GM21825 (cell line): Measurements from ENCODE around the gene HPX.

Experiments used
- ATAC-seq: cut with Tn5 transposase; IDR thresholded peaks from one replicate; pipeline ENCODE4 v1.9.1; 2021; ENCODE audit warnings: mild to moderate bottlenecking, moderate library complexity; ENCODE audit not compliant: unreplicated experiment

The HPX gene

GRCh38 chr11:6440906-6441358 is at the start of gene HPX:
TSS of gene HPX (minus strand) at chr11:6440987. CDS start at chr11:6440963, 24 bp downstream.
- no peak for ATAC-seq

- no peak for ATAC-seq
Measured at GRCh38 chr11:6489306-6489705, 48.5 kb upstream of the HPX start.

- ATAC-seq, result no peak
Measured at GRCh38 chr11:6488821-6489220, 48.0 kb upstream of the HPX start.

- ATAC-seq, result no peak
Measured at GRCh38 chr11:6488342-6488741, 47.6 kb upstream of the HPX start.

- ATAC-seq, result no peak
Measured at GRCh38 chr11:6486938-6487337, 46.2 kb upstream of the HPX start.

GRCh38 chr11:6486256-6486655 is 45.5 kb upstream of the HPX start:
- no peak for ATAC-seq

- ATAC-seq, result no peak
Measured at GRCh38 chr11:6485661-6486060, 44.9 kb upstream of the HPX start.

- no peak for ATAC-seq
Measured at GRCh38 chr11:6483015-6483414, 42.2 kb upstream of the HPX start.

- ATAC-seq, result no peak
Measured at GRCh38 chr11:6482441-6482840, 41.7 kb upstream of the HPX start.

GRCh38 chr11:6481924-6482275 is 41.1 kb upstream of the HPX start:
- ATAC-seq, result no peak

- peak; percentile 99 for ATAC-seq
Measured at GRCh38 chr11:6481012-6481923, 40.5 kb upstream of the HPX start, which contains the start of the genes ARFIP2 and TIMM10B. TSS of gene ARFIP2 (minus strand) at chr11:6481331. CDS start at chr11:6480421, 910 bp downstream. TSS of gene TIMM10B (plus strand) at chr11:6481501. CDS start at chr11:6481517, 16 bp downstream.

- ATAC-seq, result no peak
Measured at GRCh38 chr11:6480299-6480914, 39.6 kb upstream of the HPX start.

GRCh38 chr11:6476571-6476970 is 35.8 kb upstream of the HPX start:
- no peak for ATAC-seq

GRCh38 chr11:6475936-6476335 is 35.1 kb upstream of the HPX start:
- ATAC-seq, result no peak

GRCh38 chr11:6474806-6475500 is 34.2 kb upstream of the HPX start:
- no peak for ATAC-seq

GRCh38 chr11:6474413-6474792 is 33.6 kb upstream of the HPX start:
- ATAC-seq, result no peak

- peak; percentile 63 for ATAC-seq
Measured at GRCh38 chr11:6473451-6474412, 32.9 kb upstream of the HPX start, which contains the start of gene TRIM3. TSS of gene TRIM3 (minus strand) at chr11:6473941. CDS start at chr11:6465695, 8,246 bp downstream.

- ATAC-seq, result no peak
Measured at GRCh38 chr11:6472934-6473333, 32.1 kb upstream of the HPX start.

- no peak for ATAC-seq
Measured at GRCh38 chr11:6469599-6469998, 28.8 kb upstream of the HPX start.
